ENCODE measurements around the gene C2orf78. TPM values are rescaled to one million over a fixed set of nuclear protein-coding genes. Genes with fewer than 3 reads are reported as not detected.

Gene C2orf78
- total RNA-seq, 2 experiments from 2014 or later, result not detected

DNA sequence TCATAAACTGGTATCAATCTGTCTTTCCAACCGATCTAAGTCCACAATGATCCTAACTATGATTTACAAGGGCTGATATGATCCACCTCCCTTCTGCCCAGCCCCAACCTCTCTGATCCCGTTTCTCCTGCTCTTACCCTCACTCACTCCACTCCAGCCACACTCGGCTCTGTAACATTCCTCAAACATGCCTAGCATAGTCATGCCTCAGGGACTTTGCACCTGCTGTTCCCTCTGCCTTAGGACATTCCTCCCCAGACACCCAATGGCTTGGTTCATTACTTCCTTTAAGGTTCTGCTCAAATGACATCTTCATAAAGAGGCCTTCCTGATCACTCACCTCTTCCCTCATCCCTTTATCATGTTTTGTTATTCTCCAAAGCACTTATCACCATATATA, 13.3 kb upstream of the C2orf78 start:
- ChIA-PET CTCF (no interaction called here), POLR2A (no interaction called here)
- DNase-seq, result no peak
- H3K27me3 Mint-ChIP-seq, result no peaks in the 10 kb centered on the region
- no peak overlapping the region for H3K27ac ChIP-seq (ENCODE audit: low read depth in 1 of 2, low read length in 2 of 2)
- no peaks in the 10 kb centered on the region for H3K9me3 ChIP-seq (ENCODE audit: control insufficient read depth in 1 of 2, insufficient read depth in 1 of 2, low read length in 2 of 2)
- no peak overlapping the region for H3K4me3 ChIP-seq (ENCODE audit: low read length)
- H3K4me3 Mint-ChIP-seq, result no peak overlapping the region
- no peaks in the 10 kb centered on the region for H3K4me1 ChIP-seq (ENCODE audit: insufficient read depth, low read length)
- H3K9me3 Mint-ChIP-seq, result no peaks in the 10 kb centered on the region
- H3K36me3 ChIP-seq (ENCODE audit: insufficient read depth, low read length), result peaks cover 79% of the 10 kb centered on the region
- intact Hi-C loops (cut with DNase I, micrococcal nuclease), result loop anchor here in 1 of 2 experiments (10.0 kb wide), 1 partner anchor 76 kb away; no protein-coding TSS in a partner anchor
- H3K36me3 Mint-ChIP-seq (ENCODE audit: low read depth), result peaks cover 92% of the 10 kb centered on the region
- peaks cover 51% of the 10 kb centered on the region for H3K4me1 Mint-ChIP-seq (ENCODE audit: low read depth)
- TF ChIP-seq, protein P1, sequence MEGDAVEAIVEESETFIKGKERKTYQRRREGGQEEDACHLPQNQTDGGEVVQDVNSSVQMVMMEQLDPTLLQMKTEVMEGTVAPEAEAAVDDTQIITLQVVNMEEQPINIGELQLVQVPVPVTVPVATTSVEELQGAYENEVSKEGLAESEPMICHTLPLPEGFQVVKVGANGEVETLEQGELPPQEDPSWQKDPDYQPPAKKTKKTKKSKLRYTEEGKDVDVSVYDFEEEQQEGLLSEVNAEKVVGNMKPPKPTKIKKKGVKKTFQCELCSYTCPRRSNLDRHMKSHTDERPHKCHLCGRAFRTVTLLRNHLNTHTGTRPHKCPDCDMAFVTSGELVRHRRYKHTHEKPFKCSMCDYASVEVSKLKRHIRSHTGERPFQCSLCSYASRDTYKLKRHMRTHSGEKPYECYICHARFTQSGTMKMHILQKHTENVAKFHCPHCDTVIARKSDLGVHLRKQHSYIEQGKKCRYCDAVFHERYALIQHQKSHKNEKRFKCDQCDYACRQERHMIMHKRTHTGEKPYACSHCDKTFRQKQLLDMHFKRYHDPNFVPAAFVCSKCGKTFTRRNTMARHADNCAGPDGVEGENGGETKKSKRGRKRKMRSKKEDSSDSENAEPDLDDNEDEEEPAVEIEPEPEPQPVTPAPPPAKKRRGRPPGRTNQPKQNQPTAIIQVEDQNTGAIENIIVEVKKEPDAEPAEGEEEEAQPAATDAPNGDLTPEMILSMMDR (IDR thresholded peaks at IDR 0.05), result no peak
- no peak for ATAC-seq (ENCODE audit: poor library complexity)
- no peak overlapping the region for H3K27ac Mint-ChIP-seq
- H3K27me3 ChIP-seq (ENCODE audit: control insufficient read depth in 1 of 2, insufficient read depth in 2 of 2, low read length in 2 of 2), result no peaks in the 10 kb centered on the region

DNA sequence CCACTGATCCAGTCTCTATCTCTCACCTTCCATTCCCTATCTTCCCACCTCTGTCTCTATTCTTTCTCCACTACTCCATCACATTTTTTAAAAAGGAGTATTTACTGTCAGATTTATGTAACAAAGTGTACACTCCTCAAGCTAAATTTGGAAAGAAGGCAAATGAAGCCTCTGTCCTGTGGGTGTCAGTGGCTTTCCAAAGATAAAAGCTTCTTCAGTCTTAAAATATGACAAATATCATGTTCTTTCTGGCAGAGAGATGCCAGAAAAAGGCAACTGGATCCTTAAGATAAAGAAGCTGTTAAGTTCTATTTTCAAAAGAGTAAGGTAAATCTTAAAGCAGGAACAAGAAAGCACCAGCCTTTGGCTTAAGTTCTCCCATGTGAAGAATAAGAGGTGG, 11.2 kb upstream of the C2orf78 start:
- CTCF ChIA-PET, result no interaction called here
- H3K36me3 ChIP-seq (ENCODE audit: insufficient read depth, low read length), result peaks cover 80% of the 10 kb centered on the region
- TF ChIP-seq, protein P1 (IDR thresholded peaks at IDR 0.05), result no peak
- H3K4me1 ChIP-seq (ENCODE audit: insufficient read depth, low read length), result no peaks in the 10 kb centered on the region
- H3K27me3 ChIP-seq (ENCODE audit: control insufficient read depth in 1 of 2, insufficient read depth in 2 of 2, low read length in 2 of 2), result no peaks in the 10 kb centered on the region
- no peaks in the 10 kb centered on the region for H3K9me3 ChIP-seq (ENCODE audit: control insufficient read depth in 1 of 2, insufficient read depth in 1 of 2, low read length in 2 of 2)
- no peak overlapping the region for H3K4me3 ChIP-seq (ENCODE audit: low read length)
- ATAC-seq (ENCODE audit: poor library complexity) (no peak), DNase-seq (no peak)
- H3K4me3 Mint-ChIP-seq, result no peak overlapping the region
- peaks cover 92% of the 10 kb centered on the region for H3K36me3 Mint-ChIP-seq (ENCODE audit: low read depth)
- POLR2A ChIA-PET, result no interaction called here
- no peak overlapping the region for H3K27ac Mint-ChIP-seq
- no peaks in the 10 kb centered on the region for H3K27me3 Mint-ChIP-seq
- H3K4me1 Mint-ChIP-seq (ENCODE audit: low read depth), result peaks cover 64% of the 10 kb centered on the region
- intact Hi-C loops (cut with DNase I, micrococcal nuclease), result loop anchor here in 1 of 2 experiments (10.0 kb wide), 1 partner anchor 78 kb away; no protein-coding TSS in a partner anchor
- H3K9me3 Mint-ChIP-seq, result no peaks in the 10 kb centered on the region
- H3K27ac ChIP-seq (ENCODE audit: low read depth in 1 of 2, low read length in 2 of 2), result no peak overlapping the region

DNA sequence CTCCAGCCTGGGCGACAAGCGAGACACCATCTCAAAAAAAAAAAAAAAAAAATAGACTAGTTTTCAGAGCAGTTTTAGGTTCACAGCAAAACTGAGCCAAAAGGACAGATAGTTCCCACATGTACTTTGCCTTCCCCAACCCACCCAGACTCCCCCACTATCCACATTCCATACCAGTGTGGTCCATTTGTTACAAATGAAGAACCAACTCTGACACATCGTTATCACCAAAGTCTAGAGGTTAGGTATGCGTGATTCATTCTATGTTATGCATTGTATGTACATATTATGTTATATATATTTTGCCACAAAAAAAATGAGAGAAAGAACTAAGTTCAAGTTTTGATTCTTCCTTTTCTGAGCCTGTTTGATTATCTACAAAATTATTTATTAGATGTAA, 7.6 kb upstream of the C2orf78 start:
- Histone ChIP-seq H3K9me3 (ENCODE audit: control insufficient read depth in 1 of 2, insufficient read depth in 1 of 2, low read length in 2 of 2) (no peaks in the 10 kb centered on the region), H3K27ac (ENCODE audit: low read depth in 1 of 2, low read length in 2 of 2) (no peak overlapping the region), H3K4me3 (ENCODE audit: low read length) (no peak overlapping the region), H3K27me3 (ENCODE audit: control insufficient read depth in 1 of 2, insufficient read depth in 2 of 2, low read length in 2 of 2) (no peaks in the 10 kb centered on the region), H3K36me3 (ENCODE audit: insufficient read depth, low read length) (peaks cover 58% of the 10 kb centered on the region), H3K4me1 (ENCODE audit: insufficient read depth, low read length) (peaks cover 14% of the 10 kb centered on the region)
- H3K27ac Mint-ChIP-seq, result no peak overlapping the region
- ChIA-PET CTCF (no interaction called here), POLR2A (no interaction called here)
- H3K4me1 Mint-ChIP-seq (ENCODE audit: low read depth), result peaks cover 68% of the 10 kb centered on the region
- intact Hi-C loops (cut with DNase I, micrococcal nuclease), result loop anchor here in 1 of 2 experiments (2.0 to 10.0 kb wide), 2 partner anchors 44 to 82 kb away; no protein-coding TSS in a partner anchor
- ATAC-seq (ENCODE audit: poor library complexity) (no peak), DNase-seq (no peak)
- H3K4me3 Mint-ChIP-seq, result peak overlapping the region; percentile 34
- TF ChIP-seq, protein P1 (IDR thresholded peaks at IDR 0.05), result no peak
- peaks cover 76% of the 10 kb centered on the region for H3K36me3 Mint-ChIP-seq (ENCODE audit: low read depth)
- peaks cover 4% of the 10 kb centered on the region for H3K27me3 Mint-ChIP-seq
- no peaks in the 10 kb centered on the region for H3K9me3 Mint-ChIP-seq

Data from CD4-positive, alpha-beta T cell (primary cell).